ENCODE data around the gene NOXO1.

Gene NOXO1

DNA sequence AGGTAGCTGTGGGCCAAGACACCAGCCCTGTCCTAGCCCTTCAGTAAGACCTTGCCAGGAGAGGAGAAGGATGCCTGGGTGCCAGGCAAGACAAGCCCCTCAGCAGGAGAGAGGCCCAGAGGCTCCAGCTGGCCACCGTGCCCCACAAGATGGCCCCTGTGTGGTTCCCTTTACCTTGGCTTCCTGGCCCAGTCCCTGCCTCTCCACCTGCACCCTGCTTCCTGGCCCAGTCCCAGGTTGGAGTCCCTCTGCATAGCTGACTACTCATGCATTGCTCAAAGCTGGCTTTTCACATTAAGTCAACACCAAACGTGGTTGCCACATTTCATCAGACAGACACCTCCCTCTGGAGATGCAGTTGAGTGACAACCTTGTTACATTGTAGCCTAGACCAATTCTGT is 12.5 kb upstream of the NOXO1 start:
- no peak for DNase-seq

DNA sequence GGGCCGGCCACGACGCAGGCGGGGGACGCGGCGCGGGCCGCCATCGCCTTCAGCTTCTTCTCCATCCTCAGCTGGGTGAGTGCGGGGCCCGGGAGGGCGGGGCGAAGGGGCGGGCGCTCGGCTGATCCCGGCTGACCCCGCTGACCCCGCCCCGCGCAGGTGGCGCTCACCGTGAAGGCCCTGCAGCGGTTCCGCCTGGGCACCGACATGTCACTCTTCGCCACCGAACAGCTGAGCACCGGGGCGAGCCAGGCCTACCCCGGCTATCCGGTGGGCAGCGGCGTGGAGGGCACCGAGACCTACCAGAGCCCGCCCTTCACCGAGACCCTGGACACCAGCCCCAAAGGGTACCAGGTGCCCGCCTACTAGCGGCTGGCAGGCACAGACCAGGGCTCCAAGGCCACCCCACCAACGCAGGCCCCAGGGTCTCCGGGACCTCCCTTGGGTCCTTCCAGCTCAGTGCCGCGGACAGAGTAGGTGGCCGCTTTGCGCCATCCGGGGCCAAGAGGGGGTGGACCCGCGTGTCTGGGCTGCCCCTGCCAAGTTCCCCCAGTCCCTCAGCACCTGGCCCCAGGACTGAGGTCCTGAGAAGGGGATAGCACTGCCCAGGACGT is 11.5 kb upstream of the NOXO1 start:
- no peak for DNase-seq

DNA sequence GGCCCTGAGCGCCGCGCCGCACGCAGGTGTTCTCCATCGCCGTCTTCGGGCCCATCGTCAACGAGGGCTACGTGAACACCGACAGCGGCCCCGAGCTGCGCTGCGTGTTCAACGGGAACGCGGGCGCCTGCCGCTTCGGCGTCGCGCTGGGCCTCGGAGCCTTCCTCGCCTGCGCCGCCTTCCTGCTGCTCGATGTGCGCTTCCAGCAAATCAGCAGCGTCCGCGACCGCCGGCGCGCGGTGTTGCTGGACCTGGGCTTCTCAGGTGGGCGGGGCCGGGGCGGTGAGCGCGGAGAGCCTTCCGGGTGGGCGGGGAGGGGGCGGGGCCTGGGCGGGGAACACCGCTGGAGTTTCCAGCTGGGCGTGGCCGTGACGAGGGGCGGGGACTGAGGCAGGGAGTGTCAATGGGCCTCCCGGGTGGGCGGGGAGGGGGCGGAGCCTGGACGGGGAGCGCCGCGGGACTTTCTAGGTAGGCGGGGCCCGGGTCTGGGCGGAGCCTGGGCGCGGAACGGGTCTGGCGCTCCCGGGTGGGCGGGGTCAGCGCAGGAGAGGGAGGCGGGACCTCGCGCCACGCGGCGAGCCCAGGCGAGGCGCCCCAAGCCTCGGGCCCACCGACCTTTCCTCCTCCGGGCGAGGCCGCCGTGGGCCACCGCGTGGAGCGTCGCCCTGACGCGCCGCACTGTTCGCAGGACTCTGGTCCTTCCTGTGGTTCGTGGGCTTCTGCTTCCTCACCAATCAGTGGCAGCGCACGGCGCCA is 10.9 kb upstream of the NOXO1 start:
- no peak for DNase-seq

DNA sequence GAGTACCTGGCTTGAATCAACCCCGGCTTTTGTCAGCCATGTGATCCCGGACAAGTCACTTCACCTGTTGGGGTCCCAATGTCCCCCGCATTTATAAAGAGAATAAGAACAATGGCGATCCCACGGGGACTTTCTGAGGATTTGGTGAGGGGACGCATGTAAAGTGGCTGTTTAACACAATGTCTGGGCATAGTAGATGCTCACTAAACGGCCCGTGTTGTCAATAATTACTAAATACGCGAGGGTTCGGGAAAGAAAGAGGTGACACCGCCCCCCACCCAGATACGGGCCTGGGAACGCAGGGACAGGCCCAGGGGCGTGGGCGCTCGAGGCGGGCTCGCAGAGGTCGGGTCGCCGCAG is 10.3 kb upstream of the NOXO1 start:
- no peak for DNase-seq

DNA sequence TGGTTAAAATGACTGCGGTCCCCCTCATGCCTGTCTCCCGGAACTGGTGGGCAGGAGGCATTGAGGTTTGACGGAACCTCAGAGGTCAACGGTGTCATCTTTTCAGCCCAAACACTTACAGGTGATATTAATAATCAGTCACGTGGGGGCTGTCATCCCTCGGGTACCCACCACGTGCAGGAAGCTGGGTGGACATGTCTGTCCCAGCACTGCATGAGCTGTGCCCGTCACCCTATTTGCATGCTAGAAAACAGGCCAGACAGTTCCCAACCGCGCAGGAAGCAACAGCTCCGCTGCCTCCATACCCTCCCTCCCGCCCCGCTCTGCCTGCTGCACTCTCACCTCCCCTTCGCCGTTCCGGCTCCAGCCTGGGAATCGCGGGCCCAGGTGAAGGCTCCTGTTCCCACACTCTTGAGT is 9.9 kb upstream of the NOXO1 start:
- DNase-seq, result no peak

DNA sequence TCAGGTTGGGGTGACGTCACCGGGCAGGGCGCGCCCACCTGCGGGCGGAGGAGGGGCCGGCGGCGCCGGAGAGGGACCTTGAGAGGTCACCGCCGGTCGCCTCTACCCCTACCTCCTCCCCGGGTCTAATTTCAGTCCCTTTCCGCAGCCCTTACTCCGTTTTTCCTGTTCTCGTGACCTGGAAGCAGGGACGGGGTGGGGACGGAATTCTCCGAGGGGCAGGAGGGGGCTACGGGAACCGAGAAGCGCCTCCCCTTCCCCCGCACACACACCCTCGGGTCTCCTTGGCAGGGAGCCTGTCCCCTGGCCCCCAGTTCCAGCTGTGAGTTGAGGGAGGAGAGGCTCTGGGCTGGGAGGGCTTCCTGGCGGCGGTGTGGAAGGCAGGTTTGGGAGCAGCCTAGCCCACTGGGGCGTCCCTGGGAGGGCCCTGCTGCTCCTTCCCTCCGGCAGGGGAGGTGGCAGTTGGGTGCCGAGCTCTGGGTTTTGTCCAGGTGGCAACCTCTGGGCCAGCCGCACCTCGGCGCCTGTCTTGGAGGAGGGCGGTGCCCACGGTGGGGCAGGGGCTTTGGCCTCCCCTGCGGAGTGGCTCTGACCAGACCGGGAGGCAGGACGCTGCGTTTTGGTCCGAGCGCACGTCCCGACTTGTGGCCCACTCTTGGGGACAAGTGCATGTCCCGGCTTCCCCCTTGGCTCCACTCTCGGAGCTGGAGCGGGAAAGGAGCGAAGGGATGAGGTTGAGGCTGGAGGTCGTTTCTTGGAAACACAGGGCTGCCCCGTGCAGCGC is 9.3 kb upstream of the NOXO1 start:
- DNase-seq, result peak; percentile 62

DNA sequence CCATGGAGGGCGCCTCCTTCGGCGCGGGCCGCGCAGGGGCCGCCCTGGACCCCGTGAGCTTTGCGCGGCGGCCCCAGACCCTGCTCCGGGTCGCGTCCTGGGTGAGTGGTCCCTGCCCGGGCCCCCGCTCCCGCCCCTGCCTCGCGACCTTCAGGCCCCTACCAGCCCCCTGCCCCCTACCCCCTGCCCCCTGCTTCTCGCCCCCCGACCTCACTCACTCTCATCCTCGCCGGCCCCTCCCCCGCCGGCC is 8.8 kb upstream of the NOXO1 start:
- DNase-seq, result no peak

DNA sequence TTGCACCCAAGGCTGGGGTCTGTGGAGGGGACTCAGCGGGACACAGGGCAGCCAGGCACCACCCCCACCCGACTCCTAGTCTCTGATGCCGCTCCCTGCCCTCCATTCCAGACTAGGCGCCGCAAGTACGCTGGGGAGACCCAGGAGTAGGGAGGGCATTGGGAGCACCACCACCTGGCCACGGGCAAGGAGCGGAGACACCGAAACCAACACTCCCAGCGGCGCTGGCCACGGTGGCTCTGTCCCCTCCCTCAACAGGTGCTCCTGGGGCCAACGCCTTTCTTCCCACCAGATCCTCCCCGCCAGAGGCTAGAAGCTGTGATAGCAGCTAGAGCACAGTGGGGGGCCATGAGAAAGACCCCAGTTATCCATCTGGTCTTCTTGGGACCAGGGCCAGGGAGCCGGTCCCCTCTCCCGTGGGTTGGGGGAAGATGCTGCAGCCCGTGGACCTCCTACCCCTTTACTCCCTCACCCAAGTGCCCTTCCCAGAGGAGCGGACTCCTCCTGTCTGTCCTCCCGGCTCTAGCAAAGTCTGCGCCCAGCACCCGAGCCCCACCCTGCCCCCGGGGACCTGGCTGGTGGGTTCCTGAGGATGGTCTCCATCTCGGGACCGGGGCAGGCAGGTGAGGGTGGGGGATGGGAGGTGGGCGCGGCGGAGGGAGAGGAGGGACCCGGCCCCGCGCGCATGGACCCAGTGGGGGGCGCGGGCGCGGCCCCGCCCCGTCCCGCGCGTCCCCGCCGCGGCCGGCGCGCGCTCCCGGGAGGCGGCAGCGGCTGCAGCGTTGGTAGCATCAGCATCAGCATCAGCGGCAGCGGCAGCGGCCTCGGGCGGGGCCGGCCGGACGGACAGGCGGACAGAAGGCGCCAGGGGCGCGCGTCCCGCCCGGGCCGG is 8.2 kb upstream of the NOXO1 start, which contains the start of gene SYNGR3:
TSS of gene SYNGR3 (plus strand) at position 762 of the 892 bp plus-strand sequence. CDS start 133 bp downstream, outside the sequence.
- peak; percentile 64 for DNase-seq

DNA sequence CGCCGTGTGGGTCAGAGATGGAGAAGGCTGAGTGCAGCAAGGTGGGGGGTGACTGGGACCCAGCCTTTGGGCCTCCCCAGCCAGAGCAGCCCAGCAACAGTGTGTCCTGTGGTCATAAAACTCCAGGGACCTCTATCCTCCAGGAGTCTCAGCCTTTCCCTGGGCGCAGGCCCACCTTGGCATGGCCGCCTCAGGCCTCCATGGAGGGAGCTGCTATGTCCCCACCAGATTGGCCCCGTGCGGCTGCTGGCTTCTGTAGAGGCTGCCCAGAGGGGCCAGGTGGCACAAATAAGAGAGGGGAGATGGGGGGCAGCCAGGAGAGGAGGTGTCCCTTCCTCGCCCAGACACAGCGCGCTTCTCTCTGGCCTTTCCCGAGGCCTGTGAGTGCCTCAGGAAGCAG is 5.9 kb upstream of the NOXO1 start:
- DNase-seq, result no peak

DNA sequence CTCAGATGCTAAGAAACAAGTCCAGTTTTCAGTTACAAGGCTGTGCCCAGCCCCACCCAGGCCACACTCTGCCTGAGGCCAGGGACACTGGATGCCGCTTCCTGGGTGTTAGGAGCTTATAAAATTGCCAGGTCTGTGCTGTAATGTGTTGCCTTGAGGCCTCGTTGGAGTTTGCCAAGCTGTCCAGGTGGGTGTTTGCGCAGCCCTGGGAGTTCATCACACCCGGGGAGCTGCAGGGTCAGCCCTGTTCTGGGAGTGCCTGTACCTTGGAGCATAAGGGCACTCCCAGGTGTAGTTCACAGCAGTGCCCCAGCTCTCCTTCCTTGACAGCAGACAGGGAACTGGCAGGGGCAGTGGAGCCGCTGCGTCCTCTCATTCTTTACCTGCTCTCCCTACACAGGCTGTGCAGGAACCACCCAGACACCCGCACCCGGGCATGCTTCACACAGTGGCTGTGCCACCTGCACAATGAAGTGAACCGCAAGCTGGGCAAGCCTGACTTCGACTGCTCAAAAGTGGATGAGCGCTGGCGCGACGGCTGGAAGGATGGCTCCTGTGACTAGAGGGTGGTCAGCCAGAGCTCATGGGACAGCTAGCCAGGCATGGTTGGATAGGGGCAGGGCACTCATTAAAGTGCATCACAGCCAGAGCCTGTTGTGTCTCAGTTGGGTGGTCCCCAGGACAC is 4.3 kb upstream of the NOXO1 start:
- DNase-seq, result no peak

DNA sequence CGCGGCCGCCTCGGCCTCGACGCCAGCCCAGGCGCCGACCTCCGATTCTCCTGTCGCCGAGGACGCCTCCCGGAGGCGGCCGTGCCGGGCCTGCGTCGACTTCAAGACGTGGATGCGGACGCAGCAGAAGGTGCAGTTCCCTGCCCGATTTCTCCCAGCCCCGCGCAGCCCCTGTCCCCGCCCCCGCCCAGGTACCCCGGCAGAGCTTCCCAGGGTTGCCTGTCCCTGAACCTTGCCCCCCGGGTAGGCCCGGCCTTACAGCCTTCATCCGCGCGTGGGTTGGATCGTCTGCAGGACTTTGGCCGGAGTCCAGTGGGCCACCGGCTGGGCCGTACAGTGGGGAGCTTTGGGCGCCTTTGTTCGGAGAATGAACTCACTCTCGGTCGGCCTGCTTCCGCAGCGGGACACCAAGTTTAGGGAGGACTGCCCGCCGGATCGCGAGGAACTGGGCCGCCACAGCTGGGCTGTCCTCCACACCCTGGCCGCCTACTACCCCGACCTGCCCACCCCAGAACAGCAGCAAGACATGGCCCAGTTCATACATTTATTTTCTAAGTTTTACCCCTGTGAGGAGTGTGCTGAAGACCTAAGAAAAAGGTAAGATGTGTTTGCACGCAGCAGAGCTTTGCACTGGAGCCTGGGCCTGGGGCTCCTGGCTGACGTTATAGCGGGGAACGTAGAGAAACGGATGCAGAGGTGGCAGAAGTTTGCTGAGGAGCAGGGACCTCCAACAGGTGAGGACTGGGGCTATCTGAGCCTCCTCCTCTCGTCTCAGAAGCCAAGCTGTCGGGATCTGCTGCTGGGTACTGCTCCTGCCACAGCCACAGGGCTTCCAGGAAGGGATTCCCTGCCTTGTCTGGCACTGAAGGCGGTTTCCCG is 3.3 kb upstream of the NOXO1 start:
- no peak for DNase-seq

DNA sequence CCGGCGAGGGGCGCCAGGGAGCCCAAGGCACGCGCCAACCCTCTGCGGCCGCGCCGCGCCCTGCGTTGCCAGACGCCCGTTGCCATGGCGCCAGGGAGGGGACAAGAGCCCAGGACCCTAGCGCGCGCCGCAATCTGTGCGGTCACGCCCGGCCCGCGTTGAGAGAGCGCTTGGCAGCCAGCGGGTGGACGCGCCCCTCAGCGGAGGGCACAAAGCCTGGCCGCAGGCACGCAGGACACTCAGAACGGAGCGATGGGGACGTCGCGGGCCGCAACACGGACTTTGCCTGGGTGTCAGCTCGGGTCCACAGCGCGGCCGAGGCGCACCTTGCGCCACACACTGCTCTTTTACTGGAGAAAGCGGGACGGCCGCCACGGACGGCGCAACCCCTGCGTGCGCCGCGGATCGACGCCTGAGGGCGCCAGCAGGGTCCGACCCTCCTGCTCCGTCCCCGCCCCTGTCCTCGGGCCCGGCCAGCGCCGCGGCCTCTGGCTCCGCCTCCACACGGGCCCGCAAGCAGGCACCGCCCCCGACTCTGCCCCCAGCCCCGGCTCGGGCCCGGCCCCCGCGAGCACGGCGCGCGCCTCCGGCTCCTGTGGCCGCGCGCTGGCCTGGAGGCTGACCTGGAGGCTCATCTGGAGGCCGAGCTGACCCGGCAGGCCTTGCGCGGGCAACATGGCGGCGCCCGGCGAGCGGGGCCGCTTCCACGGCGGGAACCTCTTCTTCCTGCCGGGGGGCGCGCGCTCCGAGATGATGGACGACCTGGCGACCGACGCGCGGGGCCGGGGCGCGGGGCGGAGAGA is 2.5 kb upstream of the NOXO1 start, which contains the start of gene GFER:
TSS of gene GFER (plus strand) at position 650 of the 803 bp plus-strand sequence. CDS start at position 676, 26 bp downstream.
- DNase-seq, result peak; percentile 88

DNA sequence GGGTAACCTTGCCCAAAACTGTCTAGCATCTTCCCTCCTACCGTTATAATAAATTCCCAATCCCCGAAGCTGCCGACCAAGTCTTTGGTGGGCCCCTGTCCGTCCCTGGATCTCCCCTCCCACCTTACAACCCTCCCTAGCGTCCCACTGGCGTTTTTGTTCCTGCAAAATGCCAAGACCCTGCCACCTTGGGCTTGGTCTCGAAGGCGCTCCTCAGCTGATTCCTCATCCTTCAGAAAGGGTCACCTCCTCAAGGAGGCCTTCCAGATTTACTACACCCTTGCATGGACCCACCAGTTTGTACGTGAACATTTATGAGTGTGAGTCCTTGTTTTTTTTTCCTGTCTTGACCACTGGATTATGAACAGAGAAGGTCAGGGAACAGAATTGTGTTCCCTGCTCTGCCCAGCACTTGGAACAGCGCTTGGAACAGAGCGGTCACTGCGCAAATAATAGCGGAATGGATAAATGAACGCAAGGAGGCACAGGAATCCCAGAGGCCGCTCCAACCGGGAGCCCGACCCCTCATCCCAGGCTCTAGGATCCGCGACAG is 1.8 kb upstream of the NOXO1 start:
- no peak for DNase-seq

DNA sequence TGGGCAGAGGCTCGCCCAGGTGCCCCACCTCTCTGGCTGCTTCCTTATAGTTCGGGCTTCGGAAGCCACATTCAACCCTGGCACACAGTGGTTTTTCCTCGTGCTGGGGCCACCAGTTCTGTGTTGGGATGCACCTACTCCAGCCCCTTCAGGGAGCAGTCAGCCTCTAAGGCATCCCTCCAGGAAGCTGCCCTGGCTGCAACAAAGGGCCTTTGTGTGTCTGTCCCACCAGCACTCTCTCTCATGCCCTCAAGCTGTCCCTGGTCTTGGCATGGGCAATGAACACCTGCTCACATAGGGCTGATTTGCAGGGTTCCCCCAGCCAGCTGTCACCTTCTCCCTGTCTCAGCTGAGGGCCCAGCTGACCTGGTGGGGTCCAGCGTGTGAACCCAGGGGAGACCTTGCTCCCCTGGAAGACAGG is 754 bp upstream of the NOXO1 start:
- DNase-seq, result peak; percentile 22

DNA sequence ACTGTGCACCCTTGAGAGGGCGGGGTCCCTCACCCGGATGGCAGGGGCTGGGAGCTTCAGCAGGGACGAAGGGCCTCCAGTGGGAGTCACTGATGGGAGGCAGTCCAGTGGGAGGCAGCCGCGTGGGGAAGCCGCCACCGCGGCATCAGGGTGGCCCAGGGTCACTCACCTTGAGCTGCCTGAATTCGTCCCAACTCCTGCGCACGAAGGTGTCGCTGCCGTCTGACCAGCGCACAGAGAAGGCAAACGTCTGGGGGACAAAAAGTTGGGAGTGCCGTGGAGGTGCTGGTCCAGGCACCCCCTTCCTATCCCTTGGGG is 540 bp downstream of the NOXO1 start:
- no peak for DNase-seq

DNA sequence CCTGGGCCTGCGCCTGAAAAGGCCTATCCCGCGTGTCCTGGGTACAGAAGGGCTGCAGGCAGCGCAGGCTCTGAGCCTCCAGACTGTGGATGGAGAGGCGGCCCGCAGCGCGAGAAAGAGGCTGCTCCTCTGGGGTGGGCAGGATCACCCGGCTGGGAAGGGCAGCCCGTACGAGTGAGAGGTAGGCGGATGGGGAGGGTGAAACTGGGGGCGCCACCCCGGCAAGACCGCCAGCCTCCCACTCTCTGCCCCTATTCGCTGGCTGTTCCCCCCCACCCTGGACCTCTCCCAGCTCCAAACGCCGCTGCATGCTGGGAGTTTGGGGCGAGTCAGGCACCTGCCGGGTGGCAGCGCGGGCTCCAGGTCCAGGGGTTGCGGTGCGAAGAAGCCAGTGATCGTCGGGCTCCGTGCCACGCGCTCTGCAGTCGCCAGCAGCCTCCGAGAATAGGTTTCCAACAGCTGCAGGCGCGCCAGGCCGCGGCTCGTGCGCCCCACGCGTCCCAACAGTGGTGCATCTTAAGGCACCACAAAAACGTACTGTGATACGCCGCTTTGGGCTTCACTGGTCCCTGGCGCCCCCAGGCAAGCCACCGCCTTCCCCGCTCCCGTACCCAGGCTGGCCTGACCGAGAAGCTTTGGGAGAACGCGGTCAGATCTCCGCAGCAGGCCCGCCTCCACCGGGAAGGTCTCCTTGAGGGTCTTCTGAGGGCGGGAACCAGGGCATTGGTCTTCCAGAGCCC is 1.1 kb downstream of the NOXO1 start:
- no peak for DNase-seq

DNA sequence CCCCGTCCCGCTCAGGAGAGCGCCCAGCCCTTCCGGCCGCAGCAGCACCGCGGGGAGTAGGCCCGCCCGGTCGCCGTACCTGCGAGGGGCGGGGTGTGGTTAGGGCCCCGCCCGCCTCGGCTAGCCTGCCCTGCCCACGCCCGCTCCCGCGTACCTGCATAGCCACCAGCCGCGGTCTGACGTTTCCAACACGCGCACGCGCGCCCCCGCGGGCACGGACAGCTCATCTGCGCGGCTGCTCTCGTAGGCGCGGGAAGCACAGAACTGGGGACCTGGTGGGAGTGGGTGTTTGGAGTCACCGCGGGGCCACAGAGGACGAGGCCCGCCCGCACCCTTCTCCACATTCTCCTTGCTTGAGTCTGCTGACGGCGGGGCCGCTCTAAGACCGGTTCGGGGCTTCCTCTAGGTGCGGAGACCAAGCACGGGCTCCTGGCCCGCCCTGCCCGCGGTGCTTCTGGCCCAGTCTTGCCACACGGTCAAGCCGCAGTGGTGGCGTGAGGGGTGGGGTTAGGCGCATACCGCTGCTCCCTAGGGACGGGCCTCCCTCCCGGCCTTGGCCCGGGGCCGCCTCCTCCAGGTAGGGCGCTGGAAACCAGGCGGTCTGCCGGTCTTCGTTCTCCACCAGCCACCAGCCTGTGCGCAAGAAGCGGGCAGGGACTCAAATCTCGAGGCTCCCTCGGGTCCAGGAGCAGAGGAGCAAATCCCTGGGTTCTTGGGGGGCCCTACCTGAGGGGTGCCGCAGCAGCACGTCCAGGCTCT is 1.8 kb downstream of the NOXO1 start:
- no peak for DNase-seq

DNA sequence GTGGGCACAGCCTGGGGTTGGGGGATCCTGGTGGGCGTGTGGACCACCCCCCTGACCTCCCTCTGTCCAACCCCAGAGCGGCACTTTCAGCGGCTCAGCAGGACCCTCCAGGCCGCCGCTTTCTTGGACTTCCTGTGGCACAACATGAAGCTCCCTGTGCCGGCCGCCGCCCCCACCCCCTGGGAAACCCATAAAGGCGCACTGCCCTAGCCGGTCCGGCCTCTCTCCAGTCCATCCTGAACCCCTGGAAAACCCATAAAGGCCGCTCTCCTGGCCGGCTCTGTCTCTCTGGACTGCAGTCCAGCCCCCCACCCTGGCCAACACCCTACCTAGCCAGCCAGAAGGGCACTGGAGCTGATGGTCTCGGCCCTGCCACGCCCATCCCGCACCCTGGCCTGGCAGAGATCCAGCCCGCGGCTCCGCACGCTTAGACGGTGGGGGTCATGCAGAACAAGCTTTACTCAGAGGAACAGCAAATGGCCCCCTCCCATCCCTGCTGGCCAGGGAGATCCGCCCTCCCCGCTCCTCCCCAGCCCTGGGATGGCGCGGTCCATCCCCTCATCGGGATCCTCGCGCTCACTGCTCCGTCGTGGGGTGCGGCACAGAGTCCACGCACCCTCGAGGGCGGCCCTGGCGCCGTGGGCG is 2.7 kb downstream of the NOXO1 start:
- DNase-seq, result no peak
